ENCODE measurements around the gene CLDN18. TPM values are rescaled to one million over a fixed set of nuclear protein-coding genes. Genes with fewer than 3 reads are reported as not detected.

Gene CLDN18
- total and polyA plus RNA-seq, 4 donors: 31.4 to 316 (median 116) TPM

DNA sequence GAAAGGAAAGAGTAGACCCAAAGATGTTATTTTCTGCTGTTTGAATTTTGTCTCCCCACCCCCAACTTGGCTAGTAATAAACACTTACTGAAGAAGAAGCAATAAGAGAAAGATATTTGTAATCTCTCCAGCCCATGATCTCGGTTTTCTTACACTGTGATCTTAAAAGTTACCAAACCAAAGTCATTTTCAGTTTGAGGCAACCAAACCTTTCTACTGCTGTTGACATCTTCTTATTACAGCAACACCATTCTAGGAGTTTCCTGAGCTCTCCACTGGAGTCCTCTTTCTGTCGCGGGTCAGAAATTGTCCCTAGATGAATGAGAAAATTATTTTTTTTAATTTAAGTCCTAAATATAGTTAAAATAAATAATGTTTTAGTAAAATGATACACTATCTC is 21.6 kb downstream of the CLDN18 start:
- DNase-seq (no peak), ATAC-seq (ENCODE audit: insufficient read depth, low FRiP score) (no peak)
- WGBS, 2 donors: 86 to 90% methylated on average over 3 of the region's 3 CpGs
- Histone ChIP-seq H3K27ac (ENCODE audit: low read depth in 1 of 2, low read length in 1 of 2) (no peak overlapping the region), H3K36me3 (ENCODE audit: control insufficient read depth in 4 of 4, insufficient read depth in 4 of 4, low read length in 4 of 4) (peaks cover 0 to 8% (median 4%) of the 10 kb centered on the region in 4 donors), H3K27me3 (ENCODE audit: control insufficient read depth in 3 of 3, insufficient read depth in 3 of 3, low read length in 2 of 3) (no peaks in the 10 kb centered on the region), H3K4me1 (ENCODE audit: control insufficient read depth in 5 of 5, insufficient read depth in 5 of 5, low read length in 5 of 5) (peaks cover 0 to 4% (median 0%) of the 10 kb centered on the region in 5 donors), H3K9ac (ENCODE audit: insufficient read depth in 1 of 2, low read length in 2 of 2) (no peak overlapping the region), H3K9me3 (ENCODE audit: control insufficient read depth in 4 of 4, insufficient read depth in 3 of 4, low read length in 3 of 4) (no peaks in the 10 kb centered on the region), H3K4me3 (no peak overlapping the region)
- TF ChIP-seq, protein P1, sequence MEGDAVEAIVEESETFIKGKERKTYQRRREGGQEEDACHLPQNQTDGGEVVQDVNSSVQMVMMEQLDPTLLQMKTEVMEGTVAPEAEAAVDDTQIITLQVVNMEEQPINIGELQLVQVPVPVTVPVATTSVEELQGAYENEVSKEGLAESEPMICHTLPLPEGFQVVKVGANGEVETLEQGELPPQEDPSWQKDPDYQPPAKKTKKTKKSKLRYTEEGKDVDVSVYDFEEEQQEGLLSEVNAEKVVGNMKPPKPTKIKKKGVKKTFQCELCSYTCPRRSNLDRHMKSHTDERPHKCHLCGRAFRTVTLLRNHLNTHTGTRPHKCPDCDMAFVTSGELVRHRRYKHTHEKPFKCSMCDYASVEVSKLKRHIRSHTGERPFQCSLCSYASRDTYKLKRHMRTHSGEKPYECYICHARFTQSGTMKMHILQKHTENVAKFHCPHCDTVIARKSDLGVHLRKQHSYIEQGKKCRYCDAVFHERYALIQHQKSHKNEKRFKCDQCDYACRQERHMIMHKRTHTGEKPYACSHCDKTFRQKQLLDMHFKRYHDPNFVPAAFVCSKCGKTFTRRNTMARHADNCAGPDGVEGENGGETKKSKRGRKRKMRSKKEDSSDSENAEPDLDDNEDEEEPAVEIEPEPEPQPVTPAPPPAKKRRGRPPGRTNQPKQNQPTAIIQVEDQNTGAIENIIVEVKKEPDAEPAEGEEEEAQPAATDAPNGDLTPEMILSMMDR (IDR thresholded peaks at IDR 0.05; ENCODE audit: control extremely low read depth, extremely low read depth): no peak

DNA sequence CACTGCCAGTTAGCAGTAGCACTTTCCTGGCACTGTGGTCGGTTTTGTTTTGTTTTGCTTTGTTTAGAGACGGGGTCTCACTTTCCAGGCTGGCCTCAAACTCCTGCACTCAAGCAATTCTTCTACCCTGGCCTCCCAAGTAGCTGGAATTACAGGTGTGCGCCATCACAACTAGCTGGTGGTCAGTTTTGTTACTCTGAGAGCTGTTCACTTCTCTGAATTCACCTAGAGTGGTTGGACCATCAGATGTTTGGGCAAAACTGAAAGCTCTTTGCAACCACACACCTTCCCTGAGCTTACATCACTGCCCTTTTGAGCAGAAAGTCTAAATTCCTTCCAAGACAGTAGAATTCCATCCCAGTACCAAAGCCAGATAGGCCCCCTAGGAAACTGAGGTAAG is 22.6 kb downstream of the CLDN18 start:
- H3K9ac ChIP-seq (ENCODE audit: insufficient read depth in 1 of 2, low read length in 2 of 2): no peak overlapping the region
- H3K27ac ChIP-seq (ENCODE audit: low read depth in 1 of 2, low read length in 1 of 2): no peak overlapping the region
- DNase-seq: no peak
- H3K9me3 ChIP-seq (ENCODE audit: control insufficient read depth in 4 of 4, insufficient read depth in 3 of 4, low read length in 3 of 4): no peaks in the 10 kb centered on the region
- peaks cover 0 to 10% (median 4%) of the 10 kb centered on the region in 4 donors for H3K36me3 ChIP-seq (ENCODE audit: control insufficient read depth in 4 of 4, insufficient read depth in 4 of 4, low read length in 4 of 4)
- WGBS, 2 donors: 91 to 96% methylated on average over 3 of the region's 3 CpGs
- no peak overlapping the region for H3K4me3 ChIP-seq
- ATAC-seq (ENCODE audit: insufficient read depth, low FRiP score): no peak
- TF ChIP-seq, protein P1 (IDR thresholded peaks at IDR 0.05; ENCODE audit: control extremely low read depth, extremely low read depth): no peak
- no peaks in the 10 kb centered on the region for H3K27me3 ChIP-seq (ENCODE audit: control insufficient read depth in 3 of 3, insufficient read depth in 3 of 3, low read length in 2 of 3)
- H3K4me1 ChIP-seq (ENCODE audit: control insufficient read depth in 5 of 5, insufficient read depth in 5 of 5, low read length in 5 of 5): no peaks in the 10 kb centered on the region

DNA sequence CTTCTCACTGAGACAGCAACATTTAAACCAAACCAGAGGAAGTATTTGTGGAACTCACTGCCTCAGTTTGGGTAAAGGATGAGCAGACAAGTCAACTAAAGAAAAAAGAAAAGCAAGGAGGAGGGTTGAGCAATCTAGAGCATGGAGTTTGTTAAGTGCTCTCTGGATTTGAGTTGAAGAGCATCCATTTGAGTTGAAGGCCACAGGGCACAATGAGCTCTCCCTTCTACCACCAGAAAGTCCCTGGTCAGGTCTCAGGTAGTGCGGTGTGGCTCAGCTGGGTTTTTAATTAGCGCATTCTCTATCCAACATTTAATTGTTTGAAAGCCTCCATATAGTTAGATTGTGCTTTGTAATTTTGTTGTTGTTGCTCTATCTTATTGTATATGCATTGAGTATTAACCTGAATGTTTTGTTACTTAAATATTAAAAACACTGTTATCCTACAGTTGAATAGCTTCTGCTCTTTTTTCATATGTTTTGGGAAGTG is 23.3 kb downstream of the CLDN18 start:
- Histone ChIP-seq H3K9me3 (ENCODE audit: control insufficient read depth in 4 of 4, insufficient read depth in 3 of 4, low read length in 3 of 4) (no peaks in the 10 kb centered on the region), H3K4me1 (ENCODE audit: control insufficient read depth in 5 of 5, insufficient read depth in 5 of 5, low read length in 5 of 5) (no peaks in the 10 kb centered on the region), H3K27ac (ENCODE audit: low read depth in 1 of 2, low read length in 1 of 2) (no peak overlapping the region), H3K36me3 (ENCODE audit: control insufficient read depth in 4 of 4, insufficient read depth in 4 of 4, low read length in 4 of 4) (peaks cover 0 to 10% (median 4%) of the 10 kb centered on the region in 4 donors), H3K27me3 (ENCODE audit: control insufficient read depth in 3 of 3, insufficient read depth in 3 of 3, low read length in 2 of 3) (no peaks in the 10 kb centered on the region), H3K4me3 (no peak overlapping the region), H3K9ac (ENCODE audit: insufficient read depth in 1 of 2, low read length in 2 of 2) (no peak overlapping the region)
- DNase-seq (no peak), ATAC-seq (ENCODE audit: insufficient read depth, low FRiP score) (no peak)
- TF ChIP-seq, protein P1 (IDR thresholded peaks at IDR 0.05; ENCODE audit: control extremely low read depth, extremely low read depth): no peak
- WGBS, 2 donors: 97% methylated on average over 2 of the region's 2 CpGs

DNA sequence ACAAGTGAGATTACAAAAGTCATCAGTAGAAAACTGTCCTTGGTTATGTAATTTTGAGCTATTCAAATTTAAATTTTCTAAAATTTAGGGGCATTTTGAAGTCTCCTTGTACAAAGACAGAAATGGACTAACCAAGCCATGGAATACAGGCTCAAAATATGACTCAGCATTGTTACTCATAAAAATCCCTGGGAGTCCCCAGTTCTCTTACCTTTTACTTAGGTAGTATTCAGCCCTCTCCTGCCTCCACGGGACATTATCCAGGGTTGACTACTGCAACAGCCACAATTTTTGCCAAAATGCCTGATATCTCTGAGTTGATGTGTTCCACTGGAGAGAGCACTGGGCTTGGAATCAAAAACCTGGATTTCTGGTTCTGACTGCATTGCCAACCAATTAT is 25.0 kb downstream of the CLDN18 start:
- 83 to 100% methylated on average over 1 of the region's 1 CpG for WGBS, 2 donors
- Histone ChIP-seq H3K27me3 (ENCODE audit: control insufficient read depth in 3 of 3, insufficient read depth in 3 of 3, low read length in 2 of 3) (no peaks in the 10 kb centered on the region), H3K36me3 (ENCODE audit: control insufficient read depth in 4 of 4, insufficient read depth in 4 of 4, low read length in 4 of 4) (peaks cover 0 to 7% (median 3%) of the 10 kb centered on the region in 4 donors), H3K4me3 (no peak overlapping the region), H3K4me1 (ENCODE audit: control insufficient read depth in 5 of 5, insufficient read depth in 5 of 5, low read length in 5 of 5) (no peaks in the 10 kb centered on the region), H3K27ac (ENCODE audit: low read depth in 1 of 2, low read length in 1 of 2) (no peak overlapping the region), H3K9me3 (ENCODE audit: control insufficient read depth in 4 of 4, insufficient read depth in 3 of 4, low read length in 3 of 4) (no peaks in the 10 kb centered on the region), H3K9ac (ENCODE audit: insufficient read depth in 1 of 2, low read length in 2 of 2) (no peak overlapping the region)
- DNase-seq (no peak), ATAC-seq (ENCODE audit: insufficient read depth, low FRiP score) (no peak)
- TF ChIP-seq, protein P1 (IDR thresholded peaks at IDR 0.05; ENCODE audit: control extremely low read depth, extremely low read depth): no peak

Data from lung (tissue), 12 donors.